GM12878 (cell line): ENCODE data around the gene KRT72. TPM values are rescaled to one million over a fixed set of nuclear protein-coding genes. Genes with fewer than 3 reads are reported as not detected.

Experiments used
- ATAC-seq: fragments of 200-7000 bp; cut with Tn5 transposase; 3 replicates; pipeline ENCODE4 v1.9.1; 2020; ENCODE audit warnings: mild to moderate bottlenecking, moderate library complexity
- BruUV-seq: library from RNA; stranded (reverse); fragments of 400-500 nt; replicated peaks from 2 replicates; lab custom pipeline; 2021; lab: Mats Ljungman, UMichigan
- CTCF ChIA-PET: fragments of 300-600 bp; sonication (Branson Sonifier 250); formaldehyde crosslinking; extraction: SDS; loops from one replicate; lab custom pipeline; 2021; ENCODE audit warnings: inconsistent platforms; lab: Yijun Ruan, JAX
- POLR2A ChIA-PET: fragments of 350-600 bp; formaldehyde crosslinking; extraction: SDS; loops from one replicate; lab custom pipeline; 2021; ENCODE audit warnings: inconsistent platforms; lab: Charles Lee
- RAD21 ChIA-PET: fragments of 300-600 bp; sonication (Branson Sonifier 250); formaldehyde crosslinking; loops from one replicate; lab custom pipeline; 2023; ENCODE audit warnings: antibody characterized with exemption; ENCODE audit not compliant: unreplicated experiment; lab: Charles Lee
- SMC1A ChIA-PET: fragments of 300-600 bp; sonication (Branson Sonifier 250); formaldehyde crosslinking; loops from one replicate; lab custom pipeline; 2023; ENCODE audit not compliant: unreplicated experiment, uncharacterized antibody; lab: Charles Lee
- DNase-seq: peaks from one replicate; pipeline ENCODE4 v3.0.0-alpha.2; 2011; ENCODE audit warnings: low read depth, low spot score
- FAIRE-seq: peaks from 3 replicates; lab custom pipeline; 2011; peaks lifted over from hg19 to GRCh38; lab: Jason Lieb, UNC
- H2AFZ ChIP-seq: 2 replicates; pipeline ENCODE4 v1.6.0; 2011; ENCODE audit warnings: low read depth, low read length, control low read depth; ENCODE audit not compliant: control insufficient read depth
- H3K27ac ChIP-seq: 2 replicates; pipeline ENCODE4 v1.5.1; 2011; ENCODE audit warnings: control low read depth; ENCODE audit not compliant: control insufficient read depth, insufficient read depth
- H3K27me3 ChIP-seq, 2 experiments: replicated peaks in 1 of 2; 2 replicates each; pipeline versions ENCODE4 v1.6.0 to v1.6.1; 2011; ENCODE audit warnings: low read length in 1 of 2; ENCODE audit not compliant: control insufficient read depth in 2 of 2, insufficient read depth in 2 of 2
- H3K36me3 ChIP-seq, 2 experiments: 2 replicates each; pipeline ENCODE4 v1.5.1; 2011; ENCODE audit warnings: low read length in 1 of 2; ENCODE audit not compliant: control insufficient read depth in 2 of 2, insufficient read depth in 2 of 2
- H3K4me1 ChIP-seq: 2 replicates; pipeline ENCODE4 v1.6.1; 2011; ENCODE audit warnings: mild to moderate bottlenecking, low read length, moderate library complexity, mixed read lengths; ENCODE audit not compliant: control insufficient read depth, insufficient read depth
- H3K4me2 ChIP-seq: 2 replicates; pipeline ENCODE4 v1.6.0; 2011; ENCODE audit warnings: control low read depth; ENCODE audit not compliant: control insufficient read depth, insufficient read depth
- H3K4me3 ChIP-seq: fragments of 200-600 bp; sonication (generic); 2 replicates; pipeline ENCODE4 v1.5.1; 2016
- H3K79me2 ChIP-seq: 2 replicates; pipeline ENCODE4 v1.6.0; 2011; ENCODE audit warnings: low read length; ENCODE audit not compliant: control insufficient read depth, insufficient read depth
- H3K9ac ChIP-seq: 2 replicates; pipeline ENCODE4 v1.8.0; 2011; ENCODE audit warnings: low read length, control low read depth, mixed read lengths; ENCODE audit not compliant: control insufficient read depth, insufficient read depth
- H3K9me3 ChIP-seq: replicated peaks from 3 replicates; pipeline ENCODE4 v1.5.1; 2011; ENCODE audit warnings: mild to moderate bottlenecking, low read length; ENCODE audit not compliant: control insufficient read depth, insufficient read depth
- H4K20me1 ChIP-seq: 2 replicates; pipeline ENCODE4 v1.6.0; 2011; ENCODE audit not compliant: control insufficient read depth, insufficient read depth
- BRCA1 ChIP-seq: IDR thresholded peaks from 2 replicates; pipeline ENCODE4 v1.6.1; 2011; ENCODE audit warnings: low read depth, low read length, improper control_type of control experiment
- DPF2 ChIP-seq: fragments of 450-650 bp; IDR thresholded peaks from 2 replicates; pipeline ENCODE4 v1.6.1; 2017; ENCODE audit warnings: mild to moderate bottlenecking
- EP300 ChIP-seq, 2 experiments: fragments of 150-350 bp in 1 of 2; IDR thresholded peaks; 2 replicates each; pipeline ENCODE4 v1.6.1; 2011 to 2012; ENCODE audit warnings: low read depth in 2 of 2, low read length in 2 of 2, borderline replicate concordance in 1 of 2, improper control_type of control experiment in 1 of 2, inconsistent platforms in 1 of 2; ENCODE audit not compliant: control insufficient read depth in 1 of 2
- HSF1 ChIP-seq: fragments of 150-350 bp; IDR thresholded peaks from 2 replicates; pipeline ENCODE4 v1.6.1; 2014; ENCODE audit warnings: mild to moderate bottlenecking, low read depth, low read length
- MTA3 ChIP-seq: IDR thresholded peaks from 2 replicates; pipeline ENCODE4 v1.6.1; 2012; ENCODE audit warnings: low read length, inconsistent platforms, borderline replicate concordance
- NR2C1 ChIP-seq: fragments of 450-650 bp; IDR thresholded peaks from 2 replicates; pipeline ENCODE4 v1.6.1; 2017; ENCODE audit warnings: antibody characterized with exemption, mild to moderate bottlenecking, moderate library complexity
- PAX8 ChIP-seq: fragments of 450-650 bp; IDR thresholded peaks from 2 replicates; pipeline ENCODE4 v1.6.1; 2017; ENCODE audit warnings: mild to moderate bottlenecking, moderate library complexity
- TCF12 ChIP-seq: IDR thresholded peaks from 2 replicates; pipeline ENCODE4 v1.6.1; 2011; ENCODE audit warnings: low read depth, mild to moderate bottlenecking, low read length
- ZNF207 ChIP-seq: fragments of 450-650 bp; IDR thresholded peaks from 2 replicates; pipeline ENCODE4 v1.6.1; 2014; ENCODE audit warnings: antibody characterized with exemption, mild to moderate bottlenecking, borderline replicate concordance
- WGBS: methylation state at CpG from one replicate; pipeline ENCODE4 v1.1.6; 2016; ENCODE audit warnings: low lambda C conversion rate; ENCODE audit not compliant: insufficient replicate concordance, insufficient coverage; ENCODE audit errors: missing lambda C conversion rate; 5-methylcytosine and 5-hydroxymethylcytosine counted together
- in situ Hi-C: fragments of 300-500 bp; cut with MboI; formaldehyde crosslinking; loops from 9 replicates; pipeline ENCODE4 v1.14.3; 2018; ENCODE audit warnings: mixed read lengths
- intact Hi-C: fragments of 100-400 bp; cut with micrococcal nuclease; formaldehyde crosslinking; loops from one replicate; pipeline ENCODE4 v1.14.2; 2022; ENCODE audit not compliant: unreplicated experiment
- polyA plus RNA-seq, 11 experiments: library from polyadenylated mRNA; depleted of rRNA in 4 of 11; unstranded in 6 of 11; stranded (reverse) in 5 of 11; fragments of >200 nt; fragmentation: Nextera tagmentation in 4 of 11; fragmentation: Illumina TruSeq in 1 of 11; extraction: Ambion mirVana in 4 of 11; extraction: Trizol in 1 of 11; gene quantifications; 1 replicate in 1 of 11; 2 replicates in 10 of 11; pipeline versions ENCODE4 v1.2.1 to v1.2.3, GENCODE V29; 2011 to 2016; ENCODE audit warnings: inconsistent platforms in 2 of 11, missing spikeins in 2 of 11, low read depth in 1 of 11
- total RNA-seq, 4 experiments: library from RNA; depleted of rRNA in 3 of 4; stranded (reverse); fragments of >200 nt in 3 of 4; fragmentation: Illumina TruSeq in 1 of 4; extraction: Trizol in 1 of 4; gene quantifications; 2 replicates each; pipeline versions ENCODE4 v1.2.1 to v1.2.3, GENCODE V29; 2013 to 2021

KRT72 gene
- total and polyA plus RNA-seq, 10 of the 15 experiments (the other 5 are each of a cell fraction or from before 2014, with no cell fraction given), result not detected

GRCh38 chr12:52540531-52540930 is 60.7 kb downstream of the KRT72 start (continued):
- no peak for TF ChIP-seq HSF1
- TF ChIP-seq, all 136 proteins: peak for 0

GRCh38 chr12:52539821-52540173 is 61.5 kb downstream of the KRT72 start:
- no peak overlapping the region for H3K27ac ChIP-seq
- peaks cover 0 to 1% of the 10 kb centered on the region in 2 experiments; a peak in 1 of 4 replicates for H3K27me3 ChIP-seq
- CTCF ChIA-PET, result no interaction called here
- intact Hi-C loops (no loop called here), in situ Hi-C loops (no loop called here)
- H3K79me2 ChIP-seq, result no peaks in the 10 kb centered on the region
- H4K20me1 ChIP-seq, result no peaks in the 10 kb centered on the region
- no TSS peak for BruUV-seq
- no peak overlapping the region for H3K9ac ChIP-seq
- no peak overlapping the region for H3K4me2 ChIP-seq
- no peaks in the 10 kb centered on the region for H3K9me3 ChIP-seq
- FAIRE-seq (no peak), ATAC-seq (no peak), DNase-seq (no peak)
- POLR2A ChIA-PET, result no interaction called here
- SMC1A ChIA-PET, result no interaction called here
- H3K36me3 ChIP-seq, result no peaks in the 10 kb centered on the region
- H3K4me3 ChIP-seq, result no peak overlapping the region
- no peak overlapping the region for H2AFZ ChIP-seq
- WGBS, result 6% methylated on average over 3 of the region's 3 CpGs
- H3K4me1 ChIP-seq, result no peaks in the 10 kb centered on the region
- RAD21 ChIA-PET, result no interaction called here
- TF ChIP-seq EP300 (IDR thresholded peaks at IDR 0.05; ENCODE audit: borderline replicate concordance in 1 of 2, control insufficient read depth in 1 of 2, low read depth in 2 of 2, low read length in 2 of 2) (no peak), MTA3 (no peak), BRCA1 (no peak), DPF2 (no peak), ZNF207 (no peak), PAX8 (no peak), TCF12 (no peak), NR2C1 (no peak)
- TF ChIP-seq, all 136 proteins: peak for 0
